ENCODE data around the gene GRAMD2B.

- TF ChIP-seq CTCF (conservative IDR thresholded peaks at IDR 0.05; ENCODE audit: low read depth, low read length) = no peak
- TF ChIP-seq EZH2 (IDR thresholded peaks at IDR 0.05; ENCODE audit: low read length, unreplicated experiment) = no peak
These were observed 64.4 kb downstream of the GRAMD2B start for GRCh38 chr5:126487596-126487995.
